H9 (cell line): ENCODE results near the gene RMND5A. TPM values are rescaled to one million over a fixed set of nuclear protein-coding genes. Genes with fewer than 3 reads are reported as not detected.
A peak's percentile ranks its signal among the peaks of the same experiment; 100 is the strongest.

Experiments
- DNase-seq: peaks from one replicate; pipeline ENCODE4 v3.0.0-alpha.2; 2017
- H2AFZ ChIP-seq: one replicate; pipeline ENCODE4 v1.6.1; 2013; ENCODE audit warnings: mild to moderate bottlenecking, low read length, control low read depth, moderate library complexity
- H2AK5ac ChIP-seq: 2 replicates; pipeline ENCODE4 v1.6.1; 2013; ENCODE audit warnings: low read length, control low read depth, mixed read lengths; ENCODE audit not compliant: insufficient read length
- H2BK120ac ChIP-seq: one replicate; pipeline ENCODE4 v1.6.1; 2013; ENCODE audit warnings: low read depth, mild to moderate bottlenecking, low read length, control low read depth, inconsistent platforms; ENCODE audit not compliant: poor library complexity, severe bottlenecking
- H2BK12ac ChIP-seq: 2 replicates; pipeline ENCODE4 v1.6.1; 2013; ENCODE audit warnings: low read length, control low read depth, mixed read lengths, low read depth; ENCODE audit not compliant: insufficient read length
- H2BK15ac ChIP-seq: 2 replicates; pipeline ENCODE4 v1.6.1; 2013; ENCODE audit warnings: low read depth, low read length, control low read depth
- H2BK20ac ChIP-seq: one replicate; pipeline ENCODE4 v1.6.1; 2013; ENCODE audit warnings: low read depth, mild to moderate bottlenecking, low read length, control low read depth, inconsistent platforms; ENCODE audit not compliant: poor library complexity, severe bottlenecking
- H2BK5ac ChIP-seq: 2 replicates; pipeline ENCODE4 v1.6.1; 2013; ENCODE audit warnings: low read length, control low read depth, mixed read lengths; ENCODE audit not compliant: insufficient read length
- H3K14ac ChIP-seq: 2 replicates; pipeline ENCODE4 v1.6.1; 2013; ENCODE audit warnings: low read length, control low read depth; ENCODE audit not compliant: insufficient read depth
- H3K18ac ChIP-seq: 2 replicates; pipeline ENCODE4 v1.6.1; 2013; ENCODE audit warnings: low read depth, mild to moderate bottlenecking, mixed read lengths, low read length, control low read depth; ENCODE audit not compliant: insufficient read length
- H3K23ac ChIP-seq: 2 replicates; pipeline ENCODE4 v1.6.1; 2013; ENCODE audit warnings: low read length, control low read depth, mixed read lengths, low read depth; ENCODE audit not compliant: insufficient read length
- H3K23me2 ChIP-seq: 2 replicates; pipeline ENCODE4 v1.6.1; 2013; ENCODE audit warnings: low read depth, mild to moderate bottlenecking, mixed read lengths, low read length, control low read depth; ENCODE audit not compliant: insufficient read length, poor library complexity, severe bottlenecking
- H3K27ac ChIP-seq: 2 replicates; pipeline ENCODE4 v1.5.1; 2013; ENCODE audit warnings: low read length, control low read depth, mixed read lengths, low read depth; ENCODE audit not compliant: insufficient read length
- H3K27me3 ChIP-seq: 2 replicates; pipeline ENCODE4 v1.6.1; 2013; ENCODE audit warnings: low read length, control low read depth, inconsistent platforms; ENCODE audit not compliant: insufficient read depth
- H3K4ac ChIP-seq: 2 replicates; pipeline ENCODE4 v1.6.1; 2013; ENCODE audit warnings: low read depth, mild to moderate bottlenecking, control low read depth, inconsistent platforms, low read length, moderate library complexity
- H3K4me1 ChIP-seq: 2 replicates; pipeline ENCODE4 v1.6.1; 2013; ENCODE audit warnings: low read length, control low read depth, inconsistent platforms; ENCODE audit not compliant: insufficient read depth
- H3K4me2 ChIP-seq: 2 replicates; pipeline ENCODE4 v1.6.1; 2013; ENCODE audit warnings: low read length, control low read depth, mixed read lengths; ENCODE audit not compliant: insufficient read length, insufficient read depth
- H3K56ac ChIP-seq: 2 replicates; pipeline ENCODE4 v1.6.1; 2013; ENCODE audit warnings: low read depth, mild to moderate bottlenecking, mixed read lengths, low read length, control low read depth; ENCODE audit not compliant: insufficient read length
- H3K79me1 ChIP-seq: 2 replicates; pipeline ENCODE4 v1.6.1; 2013; ENCODE audit warnings: low read depth, mild to moderate bottlenecking, moderate library complexity, low read length, control low read depth, inconsistent platforms; ENCODE audit not compliant: insufficient read depth, poor library complexity, severe bottlenecking
- H3K79me2 ChIP-seq: 2 replicates; pipeline ENCODE4 v1.6.1; 2013; ENCODE audit warnings: low read length, control low read depth, inconsistent platforms; ENCODE audit not compliant: insufficient read depth
- H3K9ac ChIP-seq: 2 replicates; pipeline ENCODE4 v1.6.1; 2013; ENCODE audit warnings: low read length, control low read depth, mixed read lengths; ENCODE audit not compliant: insufficient read length; ENCODE audit errors: extremely low read depth
- H3K9me3 ChIP-seq: one replicate; pipeline ENCODE4 v1.6.1; 2013; ENCODE audit warnings: low read depth, low read length, inconsistent platforms; ENCODE audit not compliant: control insufficient read depth
- H3T11ph ChIP-seq: one replicate; pipeline ENCODE4 v1.6.1; 2013; ENCODE audit warnings: mild to moderate bottlenecking, low read length, control low read depth, inconsistent platforms
- H4K20me1 ChIP-seq: one replicate; pipeline ENCODE4 v1.6.1; 2013; ENCODE audit not compliant: control insufficient read depth, insufficient read length, insufficient read depth
- H4K5ac ChIP-seq: 2 replicates; pipeline ENCODE4 v1.6.1; 2013; ENCODE audit warnings: low read depth, mild to moderate bottlenecking, mixed read lengths, low read length, control low read depth; ENCODE audit not compliant: insufficient read length
- H4K8ac ChIP-seq: replicated peaks from 2 replicates; pipeline ENCODE4 v1.6.1; 2013; ENCODE audit warnings: low read length, control low read depth, mixed read lengths, low read depth; ENCODE audit not compliant: insufficient read length
- H4K91ac ChIP-seq: 2 replicates; pipeline ENCODE4 v1.6.1; 2013; ENCODE audit warnings: low read depth, mild to moderate bottlenecking, moderate library complexity, mixed read lengths, low read length, control low read depth; ENCODE audit not compliant: insufficient read length
- H3K27ac Mint-ChIP-seq, 3 experiments: 2 replicates in 2 of 3; 3 replicates in 1 of 3; pipeline ENCODE4 v1.8.0; 2020 to 2021; ENCODE audit warnings: mixed read lengths in 3 of 3, mild to moderate bottlenecking in 1 of 3, moderate library complexity in 1 of 3
- H3K27me3 Mint-ChIP-seq: 2 replicates; pipeline ENCODE4 v1.8.0; 2021; ENCODE audit warnings: low read depth, mild to moderate bottlenecking, moderate library complexity, mixed read lengths
- H3K36me3 Mint-ChIP-seq, 3 experiments: 2 replicates in 2 of 3; 3 replicates in 1 of 3; pipeline ENCODE4 v1.8.0; 2020 to 2021; ENCODE audit warnings: low read depth in 3 of 3, mixed read lengths in 3 of 3; ENCODE audit not compliant: insufficient read depth in 1 of 3
- H3K4me1 Mint-ChIP-seq, 2 experiments: 2 replicates each; pipeline ENCODE4 v1.8.0; 2020; ENCODE audit warnings: mixed read lengths in 2 of 2
- H3K4me3 Mint-ChIP-seq, 2 experiments: 2 replicates in 1 of 2; 3 replicates in 1 of 2; pipeline ENCODE4 v1.8.0; 2020 to 2021; ENCODE audit warnings: mild to moderate bottlenecking in 2 of 2, mixed read lengths in 2 of 2, moderate library complexity in 1 of 2
- H3K9me3 Mint-ChIP-seq, 2 experiments: 2 replicates in 1 of 2; 3 replicates in 1 of 2; pipeline ENCODE4 v1.8.0; 2020; ENCODE audit warnings: mild to moderate bottlenecking in 2 of 2, mixed read lengths in 2 of 2, moderate library complexity in 1 of 2
- CTCF ChIP-seq: fragments of 200-600 bp; sonication (generic); conservative IDR thresholded peaks from 3 replicates; pipeline ENCODE4 v1.8.0; 2021; ENCODE audit warnings: antibody characterized with exemption, mild to moderate bottlenecking
- WGBS: extraction: QIAGEN DNeasy Blood & Tissue Kit; methylation state at CpG from one replicate; pipeline ENCODE4 v1.1.7; 2013; ENCODE audit warnings: missing lambda C conversion rate, low lambda C conversion rate, mixed read lengths; ENCODE audit not compliant: insufficient read length; ENCODE audit errors: extremely low coverage; 5-methylcytosine and 5-hydroxymethylcytosine counted together
- total RNA-seq: library from RNA; stranded (reverse); gene quantifications from 2 replicates; pipeline ENCODE4 v1.2.1, GENCODE V29; 2021

RMND5A gene
- total RNA-seq, 1 experiment from 2014 or later: 48.8 TPM

GRCh38 chr2:86809481-86810121, 89.5 kb downstream of the RMND5A start:
- no peaks in the 10 kb centered on the region for H3K79me2 ChIP-seq
- WGBS: no CpG with 5 or more reads among the region's 43 CpGs
- H2BK5ac ChIP-seq: no peak overlapping the region
- no peak overlapping the region for H2BK20ac ChIP-seq
- no peak overlapping the region for H3K9ac ChIP-seq
- H3T11ph ChIP-seq: no peak overlapping the region
- H2AK5ac ChIP-seq: no peak overlapping the region
- Mint-ChIP-seq H3K27ac (no peak overlapping the region; a peak in 1 of 7 replicates), H3K36me3 (no peaks in the 10 kb centered on the region), H3K4me1 (peaks cover 11 to 15% of the 10 kb centered on the region in 2 experiments), H3K4me3 (no peak overlapping the region), H3K9me3 (no peaks in the 10 kb centered on the region), H3K27me3 (peaks cover 42% of the 10 kb centered on the region)
- no peak overlapping the region for H3K56ac ChIP-seq
- H2AFZ ChIP-seq: no peak overlapping the region
- H4K5ac ChIP-seq: no peak overlapping the region
- no peak overlapping the region for H3K23ac ChIP-seq
- no peak overlapping the region for H2BK120ac ChIP-seq
- H3K23me2 ChIP-seq: peaks cover 10% of the 10 kb centered on the region
- H3K4ac ChIP-seq: no peak overlapping the region
- peak; percentile 36 for DNase-seq
- no peak for TF ChIP-seq CTCF
- no peak overlapping the region for H4K91ac ChIP-seq
- no peak overlapping the region for H4K8ac ChIP-seq
- no peak overlapping the region for H2BK12ac ChIP-seq
- no peaks in the 10 kb centered on the region for H3K9me3 ChIP-seq
- H2BK15ac ChIP-seq: no peak overlapping the region
- H3K27ac ChIP-seq: no peak overlapping the region
- no peaks in the 10 kb centered on the region for H3K79me1 ChIP-seq
- no peaks in the 10 kb centered on the region for H4K20me1 ChIP-seq
- H3K27me3 ChIP-seq: no peaks in the 10 kb centered on the region; the same call in 1 of the 2 replicates
- H3K4me1 ChIP-seq: peaks cover 3% of the 10 kb centered on the region; the same call in 1 of the 2 replicates
- no peak overlapping the region for H3K18ac ChIP-seq
- no peak overlapping the region for H3K14ac ChIP-seq
- H3K4me2 ChIP-seq: no peak overlapping the region
